KOPT-K1 (cell line): ENCODE results near the gene SZT2.
"Not testable (repeated sequence)": the region's sequence is repeated elsewhere in the genome, so short reads cannot be mapped to it uniquely, and the experiment has no call there.

ENCODE experiments used
- H3K27ac ChIP-seq: fragments of 200-600 bp; sonication (generic); 2 replicates; pipeline ENCODE4 v1.5.1; 2016; ENCODE audit warnings: antibody characterized with exemption, mild to moderate bottlenecking, low read depth, low read length; ENCODE audit not compliant: poor library complexity, severe bottlenecking
- H3K36me3 ChIP-seq: fragments of 200-600 bp; sonication (generic); 2 replicates; pipeline ENCODE4 v1.5.1; 2017; ENCODE audit warnings: antibody characterized with exemption, mild to moderate bottlenecking, low read length, moderate library complexity; ENCODE audit not compliant: insufficient read depth
- H3K9me3 ChIP-seq: fragments of 200-600 bp; sonication (generic); 2 replicates; pipeline ENCODE4 v1.5.1; 2017; ENCODE audit warnings: antibody characterized with exemption, low read length, mild to moderate bottlenecking; ENCODE audit not compliant: insufficient read depth, poor library complexity, severe bottlenecking

The SZT2 gene

GRCh38 chr1:43368646-43369020, 21.1 kb upstream of the SZT2 start:
- Histone ChIP-seq H3K36me3 (peaks cover 18% of the 10 kb centered on the region), H3K27ac (peak overlapping the region; percentile 90), H3K9me3 (no peaks in the 10 kb centered on the region)

DNA sequence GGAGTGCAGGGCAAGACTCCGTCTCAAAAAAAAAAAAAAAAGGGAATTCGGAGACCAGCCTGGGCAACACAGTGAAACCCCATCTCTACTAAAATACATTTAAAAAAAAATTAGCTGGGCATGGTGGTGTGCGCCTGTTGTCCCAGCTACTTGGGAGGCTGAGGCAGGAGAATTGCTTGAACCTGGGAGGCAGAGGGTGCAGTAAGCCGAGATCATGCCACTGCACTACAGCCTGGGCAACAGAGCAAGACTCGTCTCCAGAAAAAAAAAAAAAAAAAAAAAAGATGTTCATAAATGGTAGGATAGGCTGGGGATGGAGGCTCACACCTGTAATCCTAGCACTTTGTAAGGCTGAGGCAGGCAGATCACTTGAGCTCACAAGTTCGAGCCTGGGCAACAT, 19.9 kb upstream of the SZT2 start:
- H3K27ac ChIP-seq, H3K9me3 ChIP-seq, H3K36me3 ChIP-seq: not testable (repeated sequence)

DNA sequence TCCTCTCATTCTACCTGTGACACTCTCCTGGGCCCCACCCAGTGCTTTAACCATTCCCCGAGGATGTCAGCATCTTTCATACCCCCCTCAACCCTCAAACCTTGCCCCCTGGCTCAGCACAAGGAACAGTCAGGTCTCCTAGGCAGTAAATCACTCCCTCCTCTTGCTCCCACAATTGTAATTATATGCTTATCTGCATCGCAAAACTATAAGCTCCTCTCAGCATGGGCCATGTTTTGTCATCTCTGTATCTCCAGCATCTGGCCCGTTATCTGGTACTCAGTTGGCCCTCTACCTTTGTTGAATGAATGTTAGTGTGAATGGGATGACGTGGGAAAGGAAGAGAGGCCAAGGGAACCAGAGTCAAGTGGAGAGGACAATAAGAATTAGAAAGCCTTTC, 19.1 kb upstream of the SZT2 start:
- H3K27ac ChIP-seq = no peak overlapping the region
- no peaks in the 10 kb centered on the region for H3K36me3 ChIP-seq
- H3K9me3 ChIP-seq = no peaks in the 10 kb centered on the region

GRCh38 chr1:43372172-43372571, 17.5 kb upstream of the SZT2 start:
- no peak overlapping the region for H3K27ac ChIP-seq
- H3K9me3 ChIP-seq = no peaks in the 10 kb centered on the region
- H3K36me3 ChIP-seq = no peaks in the 10 kb centered on the region

- Histone ChIP-seq H3K9me3 (no peaks in the 10 kb centered on the region), H3K27ac (no peak overlapping the region), H3K36me3 (no peaks in the 10 kb centered on the region)
Measured at GRCh38 chr1:43373066-43373940, 16.4 kb upstream of the SZT2 start.

GRCh38 chr1:43376723-43377235, 12.9 kb upstream of the SZT2 start:
- H3K27ac ChIP-seq = no peak overlapping the region
- peaks cover 6% of the 10 kb centered on the region; the same call in 1 of the 2 replicates for H3K36me3 ChIP-seq
- no peaks in the 10 kb centered on the region for H3K9me3 ChIP-seq

- Histone ChIP-seq H3K27ac (no peak overlapping the region), H3K36me3 (peaks cover 17% of the 10 kb centered on the region), H3K9me3 (no peaks in the 10 kb centered on the region)
Measured at GRCh38 chr1:43377831-43378230, 11.9 kb upstream of the SZT2 start.

DNA sequence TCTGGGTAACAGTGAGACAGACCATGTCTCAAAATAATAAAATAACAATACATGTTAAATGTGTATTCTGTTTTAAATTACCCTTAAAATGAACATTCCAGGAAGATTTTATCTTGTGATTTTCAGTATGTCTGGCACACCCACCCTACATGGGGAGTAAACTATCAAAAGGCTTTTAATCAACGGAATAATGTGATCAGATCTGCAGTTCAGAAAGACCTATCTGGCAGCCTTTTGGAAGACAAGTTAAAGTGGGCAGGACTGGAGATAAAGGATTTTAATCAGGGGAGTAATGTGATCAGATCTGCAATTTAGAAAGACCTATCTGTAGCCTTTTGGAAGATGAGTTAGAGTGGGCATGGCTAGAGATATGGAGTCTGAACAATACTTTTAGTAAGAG, 10.2 kb upstream of the SZT2 start:
- no peak overlapping the region for H3K27ac ChIP-seq
- H3K36me3 ChIP-seq = peaks cover 33% of the 10 kb centered on the region
- H3K9me3 ChIP-seq = no peaks in the 10 kb centered on the region

DNA sequence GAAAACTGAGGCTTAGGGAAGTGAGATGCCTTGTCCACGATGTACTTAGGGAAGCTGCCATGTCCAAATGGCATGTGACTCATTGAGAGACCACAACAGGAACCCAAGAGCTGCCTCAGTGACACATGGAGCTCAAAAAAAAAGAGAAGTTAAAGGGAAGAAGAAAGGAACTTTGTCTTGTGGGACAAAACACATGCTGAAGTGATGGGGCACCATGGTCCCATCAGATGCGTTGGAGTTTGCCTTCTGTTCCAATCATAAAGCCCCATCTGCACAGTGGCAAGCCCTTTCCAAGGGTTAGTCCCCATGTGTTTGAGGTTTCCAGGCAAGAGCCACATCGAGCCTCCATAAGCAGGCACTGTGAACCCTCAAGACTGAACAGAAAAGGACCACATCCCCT, 8.1 kb upstream of the SZT2 start:
- Histone ChIP-seq H3K36me3 (peaks cover 55% of the 10 kb centered on the region), H3K9me3 (no peaks in the 10 kb centered on the region), H3K27ac (no peak overlapping the region)

- Histone ChIP-seq H3K36me3 (peaks cover 61% of the 10 kb centered on the region), H3K9me3 (no peaks in the 10 kb centered on the region), H3K27ac (no peak overlapping the region)
Measured at GRCh38 chr1:43382027-43382779, 7.5 kb upstream of the SZT2 start.

GRCh38 chr1:43383449-43383848, 6.2 kb upstream of the SZT2 start:
- Histone ChIP-seq H3K9me3 (no peaks in the 10 kb centered on the region), H3K27ac (no peak overlapping the region), H3K36me3 (peaks cover 69% of the 10 kb centered on the region)

GRCh38 chr1:43386676-43387075, 3.0 kb upstream of the SZT2 start:
- Histone ChIP-seq H3K27ac (no peak overlapping the region), H3K9me3 (no peaks in the 10 kb centered on the region), H3K36me3 (peaks cover 64% of the 10 kb centered on the region)

GRCh38 chr1:43387976-43388599, 1.6 kb upstream of the SZT2 start:
- Histone ChIP-seq H3K36me3 (peaks cover 50% of the 10 kb centered on the region), H3K27ac (no peak overlapping the region), H3K9me3 (no peaks in the 10 kb centered on the region)

DNA sequence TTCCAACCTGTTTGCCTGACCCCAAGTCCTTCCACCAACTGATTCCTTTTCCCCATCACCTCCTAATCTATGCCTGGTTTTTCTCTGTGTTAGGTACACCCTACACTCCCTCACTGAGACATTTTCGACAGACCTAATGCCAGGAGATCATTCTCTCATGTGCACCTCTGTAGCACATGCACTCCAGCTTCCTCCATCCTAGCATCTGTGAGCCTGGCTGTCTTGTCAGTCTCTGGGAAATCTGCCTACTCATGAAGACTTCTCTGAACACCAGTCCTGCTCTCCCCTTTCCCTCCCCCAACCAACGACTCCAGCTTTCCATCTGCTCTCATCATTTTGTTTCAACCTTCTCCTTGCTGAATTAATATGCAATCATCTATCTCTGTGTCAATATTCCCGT, 1.1 kb upstream of the SZT2 start:
- H3K27ac ChIP-seq = peak overlapping the region; percentile 84
- H3K9me3 ChIP-seq = no peaks in the 10 kb centered on the region
- H3K36me3 ChIP-seq = peaks cover 44% of the 10 kb centered on the region

DNA sequence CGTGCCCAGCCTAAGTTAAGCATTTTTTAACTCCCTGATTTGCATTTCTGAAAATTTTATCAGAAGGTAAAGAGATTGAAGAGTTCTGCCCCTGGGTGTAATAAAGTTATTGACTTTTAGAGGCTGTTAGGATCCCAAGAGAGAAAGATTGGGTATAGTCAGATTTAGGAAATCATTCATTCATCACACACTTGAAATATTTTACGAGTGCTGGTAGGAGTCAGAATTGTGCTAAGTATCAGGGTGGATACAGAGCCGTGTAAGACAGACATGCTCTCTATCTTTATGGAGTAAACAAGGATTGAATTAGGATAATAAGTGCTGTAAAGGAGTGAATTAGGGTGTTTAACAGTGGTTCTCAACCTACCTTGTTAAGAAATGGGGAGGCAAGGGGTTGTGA, 3.0 kb downstream of the SZT2 start:
- H3K36me3 ChIP-seq = peaks cover 25% of the 10 kb centered on the region
- no peak overlapping the region for H3K27ac ChIP-seq
- H3K9me3 ChIP-seq = no peaks in the 10 kb centered on the region
